Spleen (tissue), 11 donors: ENCODE results near the gene HSPA12A. TPM values are rescaled to one million over a fixed set of nuclear protein-coding genes. Genes with fewer than 3 reads are reported as not detected.

ENCODE experiments used
- DNase-seq: peaks from one replicate; pipeline ENCODE4 v3.0.0-alpha.2; 2020
- H3K27ac ChIP-seq, 8 donors: fragments of 200-600 bp; sonication (generic) in 7 of 8; 1 replicate in 4 of 8; 2 replicates in 4 of 8; pipeline versions ENCODE4 v1.5.0 to v1.8.0; 2016 to 2021; ENCODE audit warnings: inconsistent platforms in 4 of 8, mild to moderate bottlenecking in 4 of 8, moderate library complexity in 1 of 8
- H3K27me3 ChIP-seq, 7 donors: fragments of 200-600 bp; sonication (generic) in 6 of 7; replicated peaks in 1 of 7; 1 replicate in 4 of 7; 2 replicates in 3 of 7; pipeline versions ENCODE4 v1.5.0 to v1.8.0; 2016 to 2021; ENCODE audit warnings: inconsistent platforms in 3 of 7, mild to moderate bottlenecking in 1 of 7
- H3K36me3 ChIP-seq, 6 donors: fragments of 200-600 bp; sonication (generic) in 5 of 6; 1 replicate in 4 of 6; 2 replicates in 2 of 6; pipeline versions ENCODE4 v1.5.0 to v1.8.0; 2016 to 2021; ENCODE audit warnings: inconsistent platforms in 2 of 6
- H3K4me1 ChIP-seq, 6 donors: fragments of 200-600 bp; sonication (generic) in 5 of 6; 1 replicate in 3 of 6; 2 replicates in 3 of 6; pipeline versions ENCODE4 v1.5.0 to v1.8.0; 2016 to 2021; ENCODE audit warnings: inconsistent platforms in 3 of 6
- H3K4me3 ChIP-seq, 8 donors: fragments of 200-600 bp; sonication (generic) in 7 of 8; 1 replicate in 4 of 8; 2 replicates in 4 of 8; pipeline versions ENCODE4 v1.5.0 to v1.8.0; 2016 to 2021; ENCODE audit warnings: inconsistent platforms in 4 of 8, mild to moderate bottlenecking in 4 of 8, moderate library complexity in 2 of 8
- H3K9me3 ChIP-seq, 8 donors: fragments of 200-600 bp; sonication (generic) in 7 of 8; 1 replicate in 4 of 8; 2 replicates in 4 of 8; pipeline versions ENCODE4 v1.5.0 to v1.8.0; 2016 to 2021; ENCODE audit warnings: inconsistent platforms in 4 of 8
- POLR2A ChIP-seq, 3 donors: fragments of 450-650 bp; IDR thresholded peaks; one replicate each; pipeline ENCODE4 v1.5.1; 2017; ENCODE audit warnings: antibody characterized with exemption in 3 of 3, mild to moderate bottlenecking in 1 of 3
- POLR2AphosphoS5 ChIP-seq, 3 donors: sonication (generic); formaldehyde crosslinking; IDR thresholded peaks; one replicate each; pipeline ENCODE4 v1.5.1; 2017; ENCODE audit warnings: antibody characterized with exemption in 3 of 3
- WGBS, 5 donors: extraction: QIAGEN DNeasy Blood & Tissue Kit in 3 of 5; methylation state at CpG; one replicate each; pipeline versions ENCODE4 v1.1.5 to v1.1.7; 2013 to 2018; 5-methylcytosine and 5-hydroxymethylcytosine counted together
- intact Hi-C: fragments of 100-400 bp; cut with DNase I; formaldehyde crosslinking; loops from one replicate; pipeline ENCODE4 v1.15.0; 2023; ENCODE audit warnings: low total_unique reads
- polyA plus RNA-seq, 3 donors: library from polyadenylated mRNA; stranded (reverse); fragments of 200-250 nt; gene quantifications; one replicate each; pipeline ENCODE4 v1.2.1, GENCODE V29; 2013
- total RNA-seq, 7 donors: library from RNA; depleted of rRNA in 3 of 7; stranded (reverse); fragments of >200 nt in 3 of 7; fragmentation: NEBNext Ultra II Directional in 4 of 7; extraction: Animal tissue kit (Norgen Biotek cat#: 25700) in 4 of 7; gene quantifications; one replicate each; pipeline versions ENCODE4 v1.1.0 to v1.2.1, GENCODE V29; 2016 to 2021
- TF ChIP-seq, protein P1 (sequence below), 11 experiments: fragments of 200-600 bp in 7 of 11; fragments of 450-650 bp in 4 of 11; sonication (generic) in 4 of 11; IDR thresholded peaks in 8 of 11; conservative IDR thresholded peaks in 3 of 11; 1 replicate in 7 of 11; 2 replicates in 4 of 11; pipeline versions ENCODE4 v1.4.0 to v1.8.0; 2016 to 2021; ENCODE audit warnings: antibody characterized with exemption in 11 of 11, inconsistent platforms in 4 of 11, mild to moderate bottlenecking in 1 of 11
- donor health status: healthy with polysubstance abuse.
- donor health status: DM: no; HTN: no; CAD: no; lungs with moderate emphysema.
- donor health status: DM: no; HTN: no; CAD: no.
- donor health status: Bipolar disorder and iron deficiency.
- donor health status: healthy.
- donor health status: DM: no; HTN: no; CAD: no.
- donor health status: DM: yes; HTN: yes; CAD: no.

The HSPA12A gene
- total and polyA plus RNA-seq, 10 donors, result 1.5 to 16.5 (median 6.9) TPM

GRCh38 chr10:116655568-116655967 is 86.8 kb downstream of the HSPA12A start:
- 90 to 97% (median 92%) methylated on average over 2 of the region's 2 CpGs for WGBS, 5 donors
- H3K9me3 ChIP-seq, result peaks cover 0 to 6% (median 0%) of the 10 kb centered on the region in 8 donors
- H3K36me3 ChIP-seq, result no peaks in the 10 kb centered on the region
- DNase-seq, result no peak
- H3K4me3 ChIP-seq, result no peak overlapping the region
- intact Hi-C loops, result no loop called here
- TF ChIP-seq POLR2AphosphoS5 (IDR thresholded peaks at IDR 0.05), result no peak
- TF ChIP-seq, protein P1, sequence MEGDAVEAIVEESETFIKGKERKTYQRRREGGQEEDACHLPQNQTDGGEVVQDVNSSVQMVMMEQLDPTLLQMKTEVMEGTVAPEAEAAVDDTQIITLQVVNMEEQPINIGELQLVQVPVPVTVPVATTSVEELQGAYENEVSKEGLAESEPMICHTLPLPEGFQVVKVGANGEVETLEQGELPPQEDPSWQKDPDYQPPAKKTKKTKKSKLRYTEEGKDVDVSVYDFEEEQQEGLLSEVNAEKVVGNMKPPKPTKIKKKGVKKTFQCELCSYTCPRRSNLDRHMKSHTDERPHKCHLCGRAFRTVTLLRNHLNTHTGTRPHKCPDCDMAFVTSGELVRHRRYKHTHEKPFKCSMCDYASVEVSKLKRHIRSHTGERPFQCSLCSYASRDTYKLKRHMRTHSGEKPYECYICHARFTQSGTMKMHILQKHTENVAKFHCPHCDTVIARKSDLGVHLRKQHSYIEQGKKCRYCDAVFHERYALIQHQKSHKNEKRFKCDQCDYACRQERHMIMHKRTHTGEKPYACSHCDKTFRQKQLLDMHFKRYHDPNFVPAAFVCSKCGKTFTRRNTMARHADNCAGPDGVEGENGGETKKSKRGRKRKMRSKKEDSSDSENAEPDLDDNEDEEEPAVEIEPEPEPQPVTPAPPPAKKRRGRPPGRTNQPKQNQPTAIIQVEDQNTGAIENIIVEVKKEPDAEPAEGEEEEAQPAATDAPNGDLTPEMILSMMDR (IDR thresholded peaks at IDR 0.05 in 8 of 11, conservative IDR thresholded peaks at IDR 0.05 in 3 of 11), result no peak
- H3K27ac ChIP-seq, result no peak overlapping the region
- H3K27me3 ChIP-seq, result peaks cover 0 to 17% (median 0%) of the 10 kb centered on the region in 7 donors
- no peaks in the 10 kb centered on the region for H3K4me1 ChIP-seq

- peaks cover 0 to 13% (median 3%) of the 10 kb centered on the region in 8 donors for H3K9me3 ChIP-seq
- intact Hi-C loops, result no loop called here
- H3K27ac ChIP-seq, result no peak overlapping the region
- no peak for DNase-seq
- no peaks in the 10 kb centered on the region for H3K4me1 ChIP-seq
- H3K4me3 ChIP-seq, result no peak overlapping the region
- no peaks in the 10 kb centered on the region for H3K36me3 ChIP-seq
- peaks cover 0 to 17% (median 0%) of the 10 kb centered on the region in 7 donors for H3K27me3 ChIP-seq
- 46 to 57% (median 53%) methylated on average over 4 of the region's 4 CpGs for WGBS, 5 donors
- TF ChIP-seq POLR2AphosphoS5 (IDR thresholded peaks at IDR 0.05) (no peak), POLR2A (IDR thresholded peaks at IDR 0.05) (no peak)
- TF ChIP-seq, protein P1 (IDR thresholded peaks at IDR 0.05 in 8 of 11, conservative IDR thresholded peaks at IDR 0.05 in 3 of 11), result no peak
Observed at GRCh38 chr10:116654816-116655215, 87.5 kb downstream of the HSPA12A start.

GRCh38 chr10:116653885-116654284 is 88.5 kb downstream of the HSPA12A start:
- Histone ChIP-seq H3K27ac (no peak overlapping the region), H3K36me3 (no peaks in the 10 kb centered on the region), H3K4me1 (no peaks in the 10 kb centered on the region), H3K4me3 (no peak overlapping the region), H3K27me3 (peaks cover 0 to 16% (median 0%) of the 10 kb centered on the region in 7 donors), H3K9me3 (peaks cover 0 to 18% (median 10%) of the 10 kb centered on the region in 8 donors)
- no peak for DNase-seq
- 71 to 97% (median 88%) methylated on average over 1 of the region's 1 CpG for WGBS, 5 donors
- intact Hi-C loops, result no loop called here
- TF ChIP-seq POLR2A (IDR thresholded peaks at IDR 0.05), result no peak
- no peak for TF ChIP-seq POLR2AphosphoS5 (IDR thresholded peaks at IDR 0.05)
- TF ChIP-seq, protein P1 (IDR thresholded peaks at IDR 0.05 in 8 of 11, conservative IDR thresholded peaks at IDR 0.05 in 3 of 11), result no peak

GRCh38 chr10:116648903-116649302 is 93.5 kb downstream of the HSPA12A start:
- TF ChIP-seq POLR2A (IDR thresholded peaks at IDR 0.05) (no peak), POLR2AphosphoS5 (IDR thresholded peaks at IDR 0.05) (no peak)
- TF ChIP-seq, protein P1 (IDR thresholded peaks at IDR 0.05 in 8 of 11, conservative IDR thresholded peaks at IDR 0.05 in 3 of 11), result no peak
- WGBS, 5 donors, result 81 to 94% (median 83%) methylated on average over 8 of the region's 8 CpGs
- H3K4me1 ChIP-seq, result no peaks in the 10 kb centered on the region
- intact Hi-C loops, result no loop called here
- no peak for DNase-seq
- no peak overlapping the region for H3K4me3 ChIP-seq
- no peaks in the 10 kb centered on the region for H3K36me3 ChIP-seq
- H3K9me3 ChIP-seq, result peaks cover 0 to 18% (median 10%) of the 10 kb centered on the region in 8 donors
- peaks cover 0 to 5% (median 0%) of the 10 kb centered on the region in 7 donors for H3K27me3 ChIP-seq
- H3K27ac ChIP-seq, result no peak overlapping the region
